Measurements from ENCODE around the gene CCS. TPM values are rescaled to one million over a fixed set of nuclear protein-coding genes. Genes with fewer than 3 reads are reported as not detected.

CCS gene
- total RNA-seq, 1 donor from 2014 or later, result 42.5 TPM

DNA sequence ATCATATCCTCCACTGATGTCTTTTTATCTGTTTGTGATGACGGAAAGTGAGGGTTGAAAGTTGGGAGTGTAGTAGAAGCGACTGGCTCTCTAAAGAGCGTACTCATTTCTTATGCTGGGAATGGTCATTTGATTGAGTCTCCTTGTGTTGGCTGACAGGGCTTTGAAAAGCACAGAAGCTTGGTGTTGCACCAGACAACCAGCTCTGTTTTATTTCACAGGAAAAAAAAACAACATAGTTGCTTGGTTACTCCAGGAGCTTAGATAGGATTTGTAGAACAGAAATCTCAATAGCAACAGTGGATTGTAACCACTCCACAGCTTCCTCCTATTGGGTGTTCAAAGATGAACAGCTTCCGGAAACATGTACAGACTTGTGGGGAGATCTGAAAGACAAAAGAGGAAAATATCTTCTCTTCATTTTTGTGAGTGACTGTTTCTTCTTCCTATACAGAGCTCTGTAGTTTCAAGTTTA, 26.1 kb downstream of the CCS start:
- Histone ChIP-seq H3K27me3 (no peaks in the 10 kb centered on the region), H3K9me3 (no peaks in the 10 kb centered on the region), H3K36me3 (peaks cover 0 to 5% of the 10 kb centered on the region in 2 donors), H3K27ac (peak overlapping the region; percentile 8), H3K4me1 (peaks cover 73% of the 10 kb centered on the region), H3K4me3 (peak overlapping the region; percentile 64 to 88)
- no peak for DNase-seq (ENCODE audit: extremely low spot score in 2 of 2)
- intact Hi-C loops (cut with DNase I), result no loop called here
- TF ChIP-seq POLR2A (IDR thresholded peaks at IDR 0.05), result no peak
- peak in 1 of 2 donors; percentile 86 for TF ChIP-seq POLR2AphosphoS5 (IDR thresholded peaks at IDR 0.05; ENCODE audit: insufficient read depth in 1 of 2, low read depth in 1 of 2)
- TF ChIP-seq, protein P1, sequence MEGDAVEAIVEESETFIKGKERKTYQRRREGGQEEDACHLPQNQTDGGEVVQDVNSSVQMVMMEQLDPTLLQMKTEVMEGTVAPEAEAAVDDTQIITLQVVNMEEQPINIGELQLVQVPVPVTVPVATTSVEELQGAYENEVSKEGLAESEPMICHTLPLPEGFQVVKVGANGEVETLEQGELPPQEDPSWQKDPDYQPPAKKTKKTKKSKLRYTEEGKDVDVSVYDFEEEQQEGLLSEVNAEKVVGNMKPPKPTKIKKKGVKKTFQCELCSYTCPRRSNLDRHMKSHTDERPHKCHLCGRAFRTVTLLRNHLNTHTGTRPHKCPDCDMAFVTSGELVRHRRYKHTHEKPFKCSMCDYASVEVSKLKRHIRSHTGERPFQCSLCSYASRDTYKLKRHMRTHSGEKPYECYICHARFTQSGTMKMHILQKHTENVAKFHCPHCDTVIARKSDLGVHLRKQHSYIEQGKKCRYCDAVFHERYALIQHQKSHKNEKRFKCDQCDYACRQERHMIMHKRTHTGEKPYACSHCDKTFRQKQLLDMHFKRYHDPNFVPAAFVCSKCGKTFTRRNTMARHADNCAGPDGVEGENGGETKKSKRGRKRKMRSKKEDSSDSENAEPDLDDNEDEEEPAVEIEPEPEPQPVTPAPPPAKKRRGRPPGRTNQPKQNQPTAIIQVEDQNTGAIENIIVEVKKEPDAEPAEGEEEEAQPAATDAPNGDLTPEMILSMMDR (IDR thresholded peaks at IDR 0.05), result no peak

DNA sequence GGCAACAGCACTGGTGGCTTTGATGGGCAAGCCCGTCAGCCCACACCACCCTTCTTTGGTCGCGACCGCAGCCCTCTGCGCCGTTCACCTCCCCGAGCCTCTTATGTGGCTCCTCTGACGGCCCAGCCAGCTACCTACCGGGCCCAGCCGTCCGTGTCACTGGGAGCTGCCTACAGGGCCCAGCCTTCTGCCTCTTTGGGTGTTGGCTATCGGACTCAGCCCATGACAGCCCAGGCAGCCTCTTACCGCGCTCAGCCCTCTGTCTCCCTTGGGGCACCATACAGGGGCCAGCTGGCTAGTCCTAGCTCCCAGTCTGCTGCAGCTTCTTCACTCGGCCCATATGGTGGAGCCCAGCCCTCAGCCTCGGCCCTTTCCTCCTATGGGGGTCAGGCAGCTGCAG, 31.5 kb downstream of the CCS start:
- DNase-seq (ENCODE audit: extremely low spot score in 2 of 2), result no peak
- H3K27ac ChIP-seq, result no peak overlapping the region
- peaks cover 0 to 56% of the 10 kb centered on the region in 2 donors for H3K36me3 ChIP-seq
- TF ChIP-seq POLR2A (IDR thresholded peaks at IDR 0.05) (no peak), POLR2AphosphoS5 (IDR thresholded peaks at IDR 0.05; ENCODE audit: insufficient read depth in 1 of 2, low read depth in 1 of 2) (no peak)
- TF ChIP-seq, protein P1 (IDR thresholded peaks at IDR 0.05), result no peak
- H3K27me3 ChIP-seq, result no peaks in the 10 kb centered on the region
- peaks cover 61% of the 10 kb centered on the region for H3K4me1 ChIP-seq
- intact Hi-C loops (cut with DNase I), result no loop called here
- H3K9me3 ChIP-seq, result no peaks in the 10 kb centered on the region
- no peak overlapping the region for H3K4me3 ChIP-seq

DNA sequence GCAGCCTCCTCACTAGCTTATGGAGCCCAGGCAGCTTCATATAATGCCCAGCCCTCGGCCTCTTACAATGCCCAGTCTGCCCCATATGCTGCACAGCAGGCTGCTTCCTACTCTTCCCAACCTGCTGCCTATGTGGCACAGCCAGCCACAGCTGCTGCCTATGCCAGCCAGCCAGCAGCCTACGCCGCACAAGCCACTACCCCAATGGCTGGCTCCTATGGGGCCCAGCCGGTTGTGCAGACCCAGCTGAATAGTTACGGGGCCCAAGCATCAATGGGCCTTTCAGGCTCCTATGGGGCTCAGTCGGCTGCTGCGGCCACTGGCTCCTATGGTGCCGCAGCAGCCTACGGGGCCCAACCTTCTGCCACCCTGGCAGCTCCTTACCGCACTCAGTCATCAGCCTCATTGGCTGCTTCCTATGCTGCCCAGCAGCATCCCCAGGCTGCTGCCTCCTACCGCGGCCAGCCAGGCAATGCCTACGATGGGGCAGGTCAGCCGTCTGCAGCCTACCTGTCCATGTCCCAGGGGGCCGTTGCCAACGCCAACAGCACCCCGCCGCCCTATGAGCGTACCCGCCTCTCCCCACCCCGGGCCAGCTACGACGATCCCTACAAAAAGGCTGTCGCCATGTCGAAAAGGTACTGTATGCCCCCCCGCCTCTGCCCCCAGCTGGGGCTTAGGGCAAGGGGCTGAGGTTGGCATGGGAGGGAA, 32.2 kb downstream of the CCS start:
- no peak for DNase-seq (ENCODE audit: extremely low spot score in 2 of 2)

DNA sequence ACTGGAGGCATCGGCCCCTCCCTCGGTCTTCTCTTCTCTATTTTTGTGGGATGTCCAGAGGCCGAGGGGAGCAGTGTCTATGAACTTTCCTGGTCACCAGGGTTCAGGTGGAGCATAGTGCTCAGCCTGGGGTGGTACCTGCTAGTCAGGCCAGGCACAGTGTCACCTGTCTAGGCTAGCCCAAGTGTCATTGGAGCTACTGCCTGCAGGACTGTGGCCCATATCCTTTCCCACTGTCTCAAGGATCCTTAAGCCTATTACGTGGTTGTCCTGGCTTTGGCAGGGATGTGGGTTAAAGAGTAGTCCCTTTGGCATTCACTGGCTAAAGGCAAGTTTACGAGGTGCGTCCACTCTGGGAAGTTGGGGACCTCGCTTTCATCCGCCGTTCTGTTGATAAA, 32.8 kb downstream of the CCS start:
- Histone ChIP-seq H3K36me3 (peaks cover 0 to 64% of the 10 kb centered on the region in 2 donors), H3K27me3 (no peaks in the 10 kb centered on the region), H3K27ac (no peak overlapping the region), H3K4me1 (peaks cover 49% of the 10 kb centered on the region), H3K4me3 (no peak overlapping the region), H3K9me3 (no peaks in the 10 kb centered on the region)
- no peak for DNase-seq (ENCODE audit: extremely low spot score in 2 of 2)
- intact Hi-C loops (cut with DNase I), result no loop called here
- TF ChIP-seq POLR2A (IDR thresholded peaks at IDR 0.05) (no peak), POLR2AphosphoS5 (IDR thresholded peaks at IDR 0.05; ENCODE audit: insufficient read depth in 1 of 2, low read depth in 1 of 2) (no peak)
- TF ChIP-seq, protein P1 (IDR thresholded peaks at IDR 0.05), result no peak

More for the DNA sequence above, 32.2 kb downstream of the CCS start:
- TF ChIP-seq POLR2A (IDR thresholded peaks at IDR 0.05) (no peak), POLR2AphosphoS5 (IDR thresholded peaks at IDR 0.05; ENCODE audit: insufficient read depth in 1 of 2, low read depth in 1 of 2) (no peak)
- TF ChIP-seq, protein P1 (IDR thresholded peaks at IDR 0.05), result no peak
- Histone ChIP-seq H3K4me1 (peaks cover 55% of the 10 kb centered on the region), H3K36me3 (peaks cover 0 to 62% of the 10 kb centered on the region in 2 donors), H3K27me3 (no peaks in the 10 kb centered on the region), H3K4me3 (no peak overlapping the region), H3K27ac (no peak overlapping the region), H3K9me3 (no peaks in the 10 kb centered on the region)
- intact Hi-C loops (cut with DNase I), result no loop called here

DNA sequence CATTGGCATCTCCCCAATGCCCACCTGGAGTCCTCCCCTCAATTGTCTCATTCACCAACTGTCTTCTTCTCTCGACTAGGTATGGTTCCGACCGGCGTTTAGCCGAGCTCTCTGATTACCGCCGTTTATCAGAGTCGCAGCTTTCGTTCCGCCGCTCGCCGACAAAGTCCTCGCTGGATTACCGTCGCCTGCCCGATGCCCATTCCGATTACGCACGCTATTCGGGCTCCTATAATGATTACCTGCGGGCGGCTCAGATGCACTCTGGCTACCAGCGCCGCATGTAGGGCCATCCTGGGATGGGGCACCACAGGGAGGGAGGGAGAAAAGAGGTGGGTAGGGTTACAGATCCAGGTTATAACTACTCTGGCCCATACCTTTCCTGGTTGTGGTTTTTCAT, 33.4 kb downstream of the CCS start:
- Histone ChIP-seq H3K9me3 (no peaks in the 10 kb centered on the region), H3K4me3 (no peak overlapping the region), H3K27ac (no peak overlapping the region), H3K36me3 (peaks cover 0 to 64% of the 10 kb centered on the region in 2 donors), H3K4me1 (peaks cover 43% of the 10 kb centered on the region), H3K27me3 (no peaks in the 10 kb centered on the region)
- intact Hi-C loops (cut with DNase I), result no loop called here
- DNase-seq (ENCODE audit: extremely low spot score in 2 of 2), result no peak
- TF ChIP-seq POLR2A (IDR thresholded peaks at IDR 0.05) (no peak), POLR2AphosphoS5 (IDR thresholded peaks at IDR 0.05; ENCODE audit: insufficient read depth in 1 of 2, low read depth in 1 of 2) (no peak)
- TF ChIP-seq, protein P1 (IDR thresholded peaks at IDR 0.05), result no peak

All from vagina (tissue), 2 donors.